Ovary (tissue), 9 donors: ENCODE results near the gene MTA1. TPM values are rescaled to one million over a fixed set of nuclear protein-coding genes. Genes with fewer than 3 reads are reported as not detected.

ENCODE experiments used
- DNase-seq, 5 donors: peaks; one replicate each; pipeline ENCODE4 v3.0.0-alpha.2; 2019 to 2020
- H3K27ac ChIP-seq, 2 donors: fragments of 200-600 bp; one replicate each; pipeline versions ENCODE4 v1.5.1 to v1.8.0; 2019 to 2022
- H3K27me3 ChIP-seq: fragments of 200-600 bp; one replicate; pipeline ENCODE4 v1.8.0; 2022
- H3K36me3 ChIP-seq: fragments of 200-600 bp; sonication (generic); one replicate; pipeline ENCODE4 v1.5.1; 2019
- H3K4me1 ChIP-seq: one replicate; pipeline ENCODE4 v1.8.1; 2013; ENCODE audit warnings: mild to moderate bottlenecking, moderate library complexity; ENCODE audit not compliant: insufficient read depth
- H3K4me3 ChIP-seq: fragments of 200-600 bp; sonication (generic); one replicate; pipeline ENCODE4 v1.5.1; 2017
- H3K9me3 ChIP-seq, 2 donors: fragments of 200-600 bp in 1 of 2; sonication (generic) in 1 of 2; one replicate each; pipeline versions ENCODE4 v1.5.1 to v1.8.1; 2013 to 2019; ENCODE audit warnings: mild to moderate bottlenecking in 1 of 2, moderate library complexity in 1 of 2
- EP300 ChIP-seq: sonication (generic); formaldehyde crosslinking; IDR thresholded peaks from one replicate; pipeline ENCODE4 v1.6.1; 2017; ENCODE audit warnings: antibody characterized with exemption
- POLR2A ChIP-seq: fragments of 450-650 bp; IDR thresholded peaks from one replicate; pipeline ENCODE4 v1.6.1; 2017; ENCODE audit warnings: antibody characterized with exemption, mild to moderate bottlenecking, moderate library complexity
- WGBS, 3 donors: extraction: QIAGEN DNeasy Blood & Tissue Kit in 1 of 3; methylation state at CpG; one replicate each; pipeline versions ENCODE4 v1.1.5 to v1.1.7; 2013 to 2017; 5-methylcytosine and 5-hydroxymethylcytosine counted together
- intact Hi-C, 4 donors: fragments of 100-400 bp; cut with DNase I; formaldehyde crosslinking; loops; one replicate each; pipeline versions ENCODE4 v1.11.0 to v1.15.1; 2022 to 2023
- polyA plus RNA-seq, 2 donors: library from polyadenylated mRNA; stranded (reverse); fragments of 200-250 nt in 1 of 2; fragments of 350-450 nt in 1 of 2; fragmentation: Illumina TruSeq in 1 of 2; extraction: RNeasy Lipid Tissue Mini Kit (QIAGEN cat#74804) in 1 of 2; gene quantifications; one replicate each; pipeline ENCODE4 v1.2.3, GENCODE V29; 2013 to 2014
- total RNA-seq, 7 donors: library from RNA; depleted of rRNA in 2 of 7; stranded (reverse); fragments of >200 nt in 2 of 7; fragmentation: NEBNext Ultra II Directional in 3 of 7; extraction: Animal tissue kit (Norgen Biotek cat#: 25700) in 3 of 7; gene quantifications; one replicate each; pipeline versions ENCODE4 v1.1.0 to v1.2.4, GENCODE V29; 2016 to 2023
- TF ChIP-seq, protein P1 (sequence below), 3 donors: fragments of 450-650 bp in 2 of 3; fragments of 200-600 bp in 1 of 3; IDR thresholded peaks; one replicate each; pipeline versions ENCODE4 v1.5.1 to v1.8.0; 2016 to 2022; ENCODE audit warnings: antibody characterized with exemption in 3 of 3, mild to moderate bottlenecking in 1 of 3
- donor health status: DM: no; HTN: no; CAD: no; lungs with moderate emphysema.
- donor health status: DM: no; HTN: no; CAD: no.
- donor health status: Bipolar disorder and iron deficiency.
- donor health status: DM: yes; HTN: yes; CAD: no.
- donor health status: DM: no; HTN: no; CAD: no.
- donor health status: DM: yes; HTN: yes; CAD: no.

The MTA1 gene
- total and polyA plus RNA-seq, 9 donors = 23.0 to 128 (median 104) TPM

- TF ChIP-seq EP300 = no peak
- no peak for TF ChIP-seq POLR2A
- TF ChIP-seq, protein P1, sequence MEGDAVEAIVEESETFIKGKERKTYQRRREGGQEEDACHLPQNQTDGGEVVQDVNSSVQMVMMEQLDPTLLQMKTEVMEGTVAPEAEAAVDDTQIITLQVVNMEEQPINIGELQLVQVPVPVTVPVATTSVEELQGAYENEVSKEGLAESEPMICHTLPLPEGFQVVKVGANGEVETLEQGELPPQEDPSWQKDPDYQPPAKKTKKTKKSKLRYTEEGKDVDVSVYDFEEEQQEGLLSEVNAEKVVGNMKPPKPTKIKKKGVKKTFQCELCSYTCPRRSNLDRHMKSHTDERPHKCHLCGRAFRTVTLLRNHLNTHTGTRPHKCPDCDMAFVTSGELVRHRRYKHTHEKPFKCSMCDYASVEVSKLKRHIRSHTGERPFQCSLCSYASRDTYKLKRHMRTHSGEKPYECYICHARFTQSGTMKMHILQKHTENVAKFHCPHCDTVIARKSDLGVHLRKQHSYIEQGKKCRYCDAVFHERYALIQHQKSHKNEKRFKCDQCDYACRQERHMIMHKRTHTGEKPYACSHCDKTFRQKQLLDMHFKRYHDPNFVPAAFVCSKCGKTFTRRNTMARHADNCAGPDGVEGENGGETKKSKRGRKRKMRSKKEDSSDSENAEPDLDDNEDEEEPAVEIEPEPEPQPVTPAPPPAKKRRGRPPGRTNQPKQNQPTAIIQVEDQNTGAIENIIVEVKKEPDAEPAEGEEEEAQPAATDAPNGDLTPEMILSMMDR (IDR thresholded peaks at IDR 0.05) = no peak
- no peaks in the 10 kb centered on the region for H3K4me1 ChIP-seq
- DNase-seq = no peak
- WGBS, 3 donors = 82 to 84% (median 83%) methylated on average over 22 of the region's 22 CpGs
- H3K27ac ChIP-seq = no peak overlapping the region
- no peaks in the 10 kb centered on the region for H3K9me3 ChIP-seq
- H3K27me3 ChIP-seq = no peaks in the 10 kb centered on the region
- H3K36me3 ChIP-seq = no peaks in the 10 kb centered on the region
- intact Hi-C loops = no loop called here
- H3K4me3 ChIP-seq = no peak overlapping the region
Measured at GRCh38 chr14:105456736-105457617, 37.4 kb downstream of the MTA1 start.

DNA sequence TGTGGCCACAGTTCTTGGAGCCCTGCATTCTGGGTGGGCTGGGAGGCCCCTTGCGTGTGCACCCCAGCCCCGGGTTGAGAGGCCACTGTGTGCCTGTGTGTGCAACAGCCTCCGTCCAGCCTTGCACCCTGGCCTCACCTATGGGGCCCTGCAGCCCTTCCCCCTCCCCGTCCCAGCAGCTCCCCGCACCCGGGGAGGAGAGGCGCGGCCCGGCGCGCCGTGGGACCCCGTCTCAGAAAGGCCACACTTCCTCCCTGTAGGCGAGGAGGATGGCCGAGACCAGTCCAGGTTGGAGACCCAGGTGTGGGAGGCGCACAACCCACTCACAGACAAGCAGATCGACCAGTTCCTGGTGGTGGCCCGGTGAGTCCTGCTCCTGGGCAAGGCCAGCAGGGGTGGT is 38.4 kb downstream of the MTA1 start:
- Histone ChIP-seq H3K36me3 (no peaks in the 10 kb centered on the region), H3K9me3 (no peaks in the 10 kb centered on the region), H3K4me1 (no peaks in the 10 kb centered on the region), H3K4me3 (no peak overlapping the region), H3K27me3 (no peaks in the 10 kb centered on the region), H3K27ac (no peak overlapping the region)
- no peak for DNase-seq
- intact Hi-C loops = no loop called here
- TF ChIP-seq POLR2A = no peak
- TF ChIP-seq, protein P1 (IDR thresholded peaks at IDR 0.05) = no peak
- TF ChIP-seq EP300 = no peak
- WGBS, 3 donors = 85 to 87% (median 86%) methylated on average over 18 of the region's 18 CpGs

- Histone ChIP-seq H3K36me3 (no peaks in the 10 kb centered on the region), H3K9me3 (no peaks in the 10 kb centered on the region), H3K27ac (no peak overlapping the region), H3K27me3 (no peaks in the 10 kb centered on the region), H3K4me3 (no peak overlapping the region), H3K4me1 (no peaks in the 10 kb centered on the region)
- DNase-seq = no peak
- intact Hi-C loops = no loop called here
- 87 to 88% (median 87%) methylated on average over 9 to 14 of the region's 14 CpGs for WGBS, 3 donors
- TF ChIP-seq EP300 = no peak
- no peak for TF ChIP-seq POLR2A
- TF ChIP-seq, protein P1 (IDR thresholded peaks at IDR 0.05) = no peak
Measured at GRCh38 chr14:105458571-105458970, 38.9 kb downstream of the MTA1 start.

DNA sequence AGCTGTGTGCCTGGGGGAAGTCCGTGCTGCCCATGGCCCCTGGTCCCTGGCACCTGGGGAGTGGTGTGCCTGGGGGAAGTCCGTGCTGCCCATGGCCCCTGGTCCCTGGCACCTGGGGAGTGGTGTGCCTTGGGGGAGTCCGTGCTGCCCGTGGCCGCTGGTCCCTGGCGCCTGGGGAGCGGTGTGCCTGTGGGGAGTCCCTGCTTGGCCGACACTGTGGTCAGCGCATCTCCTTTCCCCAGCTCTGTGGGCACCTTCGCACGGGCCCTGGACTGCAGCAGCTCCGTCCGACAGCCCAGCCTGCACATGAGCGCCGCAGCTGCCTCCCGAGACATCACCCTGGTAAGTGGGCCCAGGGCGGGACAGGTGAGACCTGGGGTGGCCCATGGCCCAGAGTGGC is 40.5 kb downstream of the MTA1 start:
- no peak for DNase-seq
- Histone ChIP-seq H3K4me3 (no peak overlapping the region), H3K36me3 (no peaks in the 10 kb centered on the region), H3K27me3 (no peaks in the 10 kb centered on the region), H3K27ac (no peak overlapping the region), H3K9me3 (no peaks in the 10 kb centered on the region), H3K4me1 (no peaks in the 10 kb centered on the region)
- intact Hi-C loops = no loop called here
- 93 to 95% (median 93%) methylated on average over 16 to 17 of the region's 17 CpGs for WGBS, 3 donors
- TF ChIP-seq EP300 (no peak), POLR2A (no peak)
- TF ChIP-seq, protein P1 (IDR thresholded peaks at IDR 0.05) = no peak
